ENCODE results near the gene IL4R. TPM values are rescaled to one million over a fixed set of nuclear protein-coding genes. Genes with fewer than 3 reads are reported as not detected.

Gene IL4R
- total RNA-seq, 1 experiment from 2014 or later, result 28.6 TPM

DNA sequence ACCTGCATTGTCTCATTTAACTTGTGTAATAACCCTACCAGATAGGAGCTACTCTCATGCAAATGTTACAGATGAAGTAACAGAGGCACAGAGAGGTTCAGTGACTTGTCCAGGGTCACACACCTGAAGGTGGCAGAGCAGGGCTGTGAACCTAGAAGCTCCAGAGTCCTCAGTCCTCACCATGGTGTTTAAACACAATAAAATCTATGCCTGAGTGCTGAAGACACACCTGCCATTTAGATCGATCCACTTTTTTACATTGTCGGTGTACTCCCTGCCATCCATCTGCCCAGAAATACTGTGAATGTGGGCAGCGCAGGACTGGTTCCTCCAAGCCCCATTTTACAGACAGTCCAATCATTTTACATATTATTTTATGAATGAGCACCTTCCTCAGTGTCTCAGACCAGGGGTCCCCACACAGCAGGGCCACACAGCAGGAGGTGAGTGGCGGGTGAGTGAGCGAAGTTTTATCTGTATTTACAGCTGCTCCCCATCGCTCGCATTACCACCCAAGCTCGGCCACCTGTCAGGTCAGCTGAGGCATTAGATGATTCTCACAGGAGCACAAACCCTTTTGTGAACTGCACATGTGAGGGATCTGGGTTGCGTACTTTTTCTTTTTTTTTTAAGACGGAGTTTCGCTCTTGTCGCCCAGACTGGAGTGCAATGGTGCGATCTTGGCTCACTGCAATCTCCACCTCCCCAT, 5.6 kb downstream of the IL4R start:
- peaks cover 7% of the 10 kb centered on the region; the same call in 1 of the 2 replicates for H3K4me1 ChIP-seq (ENCODE audit: insufficient read depth, low read length)
- Mint-ChIP-seq H3K9me3 (no peaks in the 10 kb centered on the region), H3K4me3 (no peak overlapping the region), H3K36me3 (ENCODE audit: insufficient read depth in 1 of 3, low read depth in 3 of 3) (no peaks in the 10 kb centered on the region), H3K27me3 (ENCODE audit: low read depth) (peaks cover 4% of the 10 kb centered on the region), H3K4me1 (peaks cover 28 to 48% of the 10 kb centered on the region in 2 experiments), H3K27ac (no peak overlapping the region)
- H4K91ac ChIP-seq (ENCODE audit: insufficient read length, low read depth, low read length), result no peak overlapping the region
- WGBS (ENCODE audit: extremely low coverage, insufficient read length, low lambda C conversion rate), result no CpG with 5 or more reads among the region's 13 CpGs
- DNase-seq, result no peak
- H3K9ac ChIP-seq (ENCODE audit: extremely low read depth, insufficient read length, low read length), result no peak overlapping the region
- H4K20me1 ChIP-seq (ENCODE audit: control insufficient read depth, insufficient read depth, insufficient read length), result peaks cover 2% of the 10 kb centered on the region
- H3K14ac ChIP-seq (ENCODE audit: insufficient read depth, low read length), result no peak overlapping the region
- H3K56ac ChIP-seq (ENCODE audit: insufficient read length, low read depth, low read length), result no peak overlapping the region
- peaks cover 2% of the 10 kb centered on the region for H3K23me2 ChIP-seq (ENCODE audit: insufficient read length, low read depth, low read length, poor library complexity, severe bottlenecking)
- no peak overlapping the region for H3T11ph ChIP-seq (ENCODE audit: low read length)
- no peak overlapping the region for H2BK12ac ChIP-seq (ENCODE audit: insufficient read length, low read depth, low read length)
- no peak overlapping the region for H3K4ac ChIP-seq (ENCODE audit: low read depth, low read length)
- no peak for TF ChIP-seq CTCF (conservative IDR thresholded peaks at IDR 0.05)
- H3K18ac ChIP-seq (ENCODE audit: insufficient read length, low read depth, low read length), result no peak overlapping the region
- no peaks in the 10 kb centered on the region for H3K27me3 ChIP-seq (ENCODE audit: insufficient read depth, low read length)
- no peak overlapping the region for H3K23ac ChIP-seq (ENCODE audit: insufficient read length, low read depth, low read length)
- H3K79me1 ChIP-seq (ENCODE audit: insufficient read depth, low read depth, low read length, poor library complexity, severe bottlenecking), result no peaks in the 10 kb centered on the region
- H2BK120ac ChIP-seq (ENCODE audit: low read depth, low read length, poor library complexity, severe bottlenecking), result no peak overlapping the region
- H4K5ac ChIP-seq (ENCODE audit: insufficient read length, low read depth, low read length), result no peak overlapping the region
- H3K9me3 ChIP-seq (ENCODE audit: control insufficient read depth, low read depth, low read length), result no peaks in the 10 kb centered on the region
- H2BK5ac ChIP-seq (ENCODE audit: insufficient read length, low read length), result no peak overlapping the region
- H3K4me2 ChIP-seq (ENCODE audit: insufficient read depth, insufficient read length, low read length), result no peak overlapping the region
- no peak overlapping the region for H2AFZ ChIP-seq (ENCODE audit: low read length)
- H2BK15ac ChIP-seq (ENCODE audit: low read depth, low read length), result no peak overlapping the region; the same call in 1 of the 2 replicates
- H3K27ac ChIP-seq (ENCODE audit: insufficient read length, low read depth, low read length), result no peak overlapping the region
- peaks cover 5% of the 10 kb centered on the region; the same call in 1 of the 2 replicates for H3K79me2 ChIP-seq (ENCODE audit: insufficient read depth, low read length)
- H2BK20ac ChIP-seq (ENCODE audit: low read depth, low read length, poor library complexity, severe bottlenecking), result no peak overlapping the region
- no peak overlapping the region for H4K8ac ChIP-seq (replicated peaks; ENCODE audit: insufficient read length, low read depth, low read length)
- H2AK5ac ChIP-seq (ENCODE audit: insufficient read length, low read length), result no peak overlapping the region
